ENCODE results near the gene C1QTNF12. TPM values are rescaled to one million over a fixed set of nuclear protein-coding genes. Genes with fewer than 3 reads are reported as not detected.

C1QTNF12 gene
- total RNA-seq, 2 experiments from 2014 or later = 3.4 to 4.8 TPM

DNA sequence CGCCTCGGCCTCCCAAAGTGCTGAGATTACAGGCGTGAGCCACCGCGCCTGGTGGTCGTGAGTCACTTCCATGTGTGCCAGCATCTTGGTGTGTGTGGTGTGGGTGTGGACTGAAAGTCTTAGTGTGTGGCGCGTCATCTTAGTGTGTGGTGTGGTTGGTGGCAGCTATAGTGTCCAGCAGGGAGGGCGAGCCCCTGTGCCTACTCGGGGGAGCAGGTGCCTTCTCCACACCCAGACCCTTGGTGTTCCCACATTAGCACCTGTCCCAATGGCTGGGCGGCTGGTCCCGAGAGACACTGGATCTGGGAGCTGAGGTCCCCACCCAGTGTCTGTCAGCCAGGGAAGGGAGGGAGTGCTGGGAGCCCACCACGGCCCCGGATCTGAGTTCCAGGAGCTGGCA is 36.5 kb upstream of the C1QTNF12 start:
- Mint-ChIP-seq H3K9me3 (no peaks in the 10 kb centered on the region), H3K4me1 (ENCODE audit: low read depth) (no peaks in the 10 kb centered on the region), H3K4me3 (no peak overlapping the region), H3K36me3 (ENCODE audit: low read depth) (no peaks in the 10 kb centered on the region), H3K27me3 (no peaks in the 10 kb centered on the region), H3K27ac (no peak overlapping the region)
- peaks cover 0 to 3% of the 10 kb centered on the region in 2 experiments for H3K9me3 ChIP-seq (ENCODE audit: control insufficient read depth in 1 of 2, insufficient read depth in 1 of 2, low read length in 2 of 2)
- H3K36me3 ChIP-seq (ENCODE audit: insufficient read depth, low read length) = no peaks in the 10 kb centered on the region
- H3K4me3 ChIP-seq (ENCODE audit: low read length) = no peak overlapping the region
- intact Hi-C loops (cut with DNase I, micrococcal nuclease) = no loop called here
- DNase-seq (peak in 1 of 14 experiments; percentile 36), ATAC-seq (ENCODE audit: poor library complexity) (no peak)
- TF ChIP-seq, protein P1, sequence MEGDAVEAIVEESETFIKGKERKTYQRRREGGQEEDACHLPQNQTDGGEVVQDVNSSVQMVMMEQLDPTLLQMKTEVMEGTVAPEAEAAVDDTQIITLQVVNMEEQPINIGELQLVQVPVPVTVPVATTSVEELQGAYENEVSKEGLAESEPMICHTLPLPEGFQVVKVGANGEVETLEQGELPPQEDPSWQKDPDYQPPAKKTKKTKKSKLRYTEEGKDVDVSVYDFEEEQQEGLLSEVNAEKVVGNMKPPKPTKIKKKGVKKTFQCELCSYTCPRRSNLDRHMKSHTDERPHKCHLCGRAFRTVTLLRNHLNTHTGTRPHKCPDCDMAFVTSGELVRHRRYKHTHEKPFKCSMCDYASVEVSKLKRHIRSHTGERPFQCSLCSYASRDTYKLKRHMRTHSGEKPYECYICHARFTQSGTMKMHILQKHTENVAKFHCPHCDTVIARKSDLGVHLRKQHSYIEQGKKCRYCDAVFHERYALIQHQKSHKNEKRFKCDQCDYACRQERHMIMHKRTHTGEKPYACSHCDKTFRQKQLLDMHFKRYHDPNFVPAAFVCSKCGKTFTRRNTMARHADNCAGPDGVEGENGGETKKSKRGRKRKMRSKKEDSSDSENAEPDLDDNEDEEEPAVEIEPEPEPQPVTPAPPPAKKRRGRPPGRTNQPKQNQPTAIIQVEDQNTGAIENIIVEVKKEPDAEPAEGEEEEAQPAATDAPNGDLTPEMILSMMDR (IDR thresholded peaks at IDR 0.05) = no peak
- CTCF ChIA-PET = no interaction called here
- no peaks in the 10 kb centered on the region for H3K4me1 ChIP-seq (ENCODE audit: insufficient read depth, low read length)
- no peak overlapping the region for H3K27ac ChIP-seq (ENCODE audit: low read depth in 1 of 2, low read length in 2 of 2)
- no peaks in the 10 kb centered on the region for H3K27me3 ChIP-seq (ENCODE audit: control insufficient read depth in 1 of 2, insufficient read depth in 2 of 2, low read length in 2 of 2)
- POLR2A ChIA-PET = no interaction called here

DNA sequence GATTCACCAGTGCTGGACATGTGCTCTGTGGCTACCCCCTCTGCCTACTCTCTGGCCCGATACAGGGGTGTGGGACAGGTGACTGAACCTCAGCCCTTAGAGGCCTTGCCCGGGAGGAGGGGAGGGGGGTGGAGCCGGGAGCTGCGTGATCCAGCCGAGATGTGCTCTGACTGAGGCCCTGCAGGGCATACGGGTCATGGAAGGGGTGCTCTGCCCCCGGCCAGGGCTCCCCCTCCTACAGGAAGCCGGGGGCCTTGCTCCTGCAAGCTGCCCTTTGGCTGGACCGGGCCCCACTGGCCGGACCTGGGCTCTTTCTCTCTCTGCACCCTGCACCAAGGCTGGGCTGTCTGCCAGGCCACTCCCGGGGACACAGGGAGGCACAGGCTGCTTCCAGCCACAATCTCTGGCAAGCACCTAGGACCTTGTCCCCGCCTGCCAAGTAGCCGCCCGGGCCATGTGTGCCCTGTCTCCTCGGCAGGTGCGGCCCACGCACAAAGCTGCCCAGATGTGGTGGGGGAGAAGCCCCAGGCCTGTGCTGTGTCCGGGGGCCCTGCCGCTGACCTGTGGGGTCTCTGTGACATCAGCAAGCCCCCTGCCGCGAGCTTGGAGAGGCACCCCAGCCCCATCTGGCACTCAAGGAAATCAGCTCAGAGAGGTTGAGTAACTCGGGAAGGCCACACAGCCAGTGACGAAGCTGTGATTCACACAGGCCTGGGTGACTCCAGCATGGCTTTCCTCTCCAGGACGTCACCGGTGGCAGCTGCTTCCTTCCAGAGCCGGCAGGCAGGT is 35.2 kb upstream of the C1QTNF12 start:
- Mint-ChIP-seq H3K36me3 (ENCODE audit: low read depth) (no peaks in the 10 kb centered on the region), H3K27ac (no peak overlapping the region), H3K27me3 (no peaks in the 10 kb centered on the region), H3K4me1 (ENCODE audit: low read depth) (no peaks in the 10 kb centered on the region), H3K4me3 (no peak overlapping the region), H3K9me3 (no peaks in the 10 kb centered on the region)
- ChIA-PET CTCF (no interaction called here), POLR2A (no interaction called here)
- no peak for ATAC-seq (ENCODE audit: poor library complexity)
- peaks cover 0 to 3% of the 10 kb centered on the region in 2 experiments for H3K9me3 ChIP-seq (ENCODE audit: control insufficient read depth in 1 of 2, insufficient read depth in 1 of 2, low read length in 2 of 2)
- H3K27me3 ChIP-seq (ENCODE audit: control insufficient read depth in 1 of 2, insufficient read depth in 2 of 2, low read length in 2 of 2) = no peaks in the 10 kb centered on the region
- no peaks in the 10 kb centered on the region for H3K36me3 ChIP-seq (ENCODE audit: insufficient read depth, low read length)
- DNase-seq = peak in 1 of 14 experiments; percentile 40
- intact Hi-C loops (cut with DNase I, micrococcal nuclease) = no loop called here
- no peaks in the 10 kb centered on the region for H3K4me1 ChIP-seq (ENCODE audit: insufficient read depth, low read length)
- TF ChIP-seq, protein P1 (IDR thresholded peaks at IDR 0.05) = no peak
- H3K27ac ChIP-seq (ENCODE audit: low read depth in 1 of 2, low read length in 2 of 2) = no peak overlapping the region
- no peak overlapping the region for H3K4me3 ChIP-seq (ENCODE audit: low read length)

DNA sequence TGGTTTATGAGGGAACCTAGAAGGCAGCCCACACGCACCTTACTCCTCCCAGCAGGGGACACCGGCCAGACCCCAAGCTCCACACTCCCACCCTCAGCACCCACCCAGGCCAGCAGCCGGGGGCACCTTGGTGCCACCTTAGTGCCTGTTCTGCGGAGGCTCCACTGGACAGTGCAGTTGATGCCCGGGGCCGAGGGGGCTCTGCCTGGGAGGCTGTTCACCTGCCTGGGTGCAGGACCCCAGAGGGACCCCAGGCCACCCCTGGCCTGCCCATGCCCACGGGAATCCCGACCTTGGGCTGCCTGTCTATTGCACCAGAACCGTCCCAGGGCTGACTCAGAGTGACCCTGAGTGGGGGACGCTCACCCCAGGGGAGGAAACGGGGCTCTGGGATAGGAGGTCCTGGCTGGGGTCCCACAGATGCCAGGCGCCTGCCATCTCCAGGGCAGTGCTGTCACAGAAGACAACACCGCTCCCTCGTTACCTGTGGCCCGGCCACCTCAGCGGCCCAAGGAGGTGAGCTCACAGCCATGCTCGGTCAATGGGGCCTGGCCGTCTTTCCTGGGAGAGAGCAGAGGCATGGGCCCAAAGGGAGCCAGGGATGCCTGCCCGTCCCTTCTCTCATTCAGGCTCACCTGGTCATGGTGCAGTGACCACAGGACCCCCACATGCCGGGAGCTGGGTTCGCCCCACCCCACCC is 34.4 kb upstream of the C1QTNF12 start:
- H3K36me3 Mint-ChIP-seq (ENCODE audit: low read depth) = no peaks in the 10 kb centered on the region
- intact Hi-C loops (cut with DNase I, micrococcal nuclease) = no loop called here
- ChIA-PET CTCF (no interaction called here), POLR2A (no interaction called here)
- TF ChIP-seq, protein P1 (IDR thresholded peaks at IDR 0.05) = no peak
- no peaks in the 10 kb centered on the region for H3K9me3 Mint-ChIP-seq
- H3K4me1 ChIP-seq (ENCODE audit: insufficient read depth, low read length) = no peaks in the 10 kb centered on the region
- no peaks in the 10 kb centered on the region for H3K36me3 ChIP-seq (ENCODE audit: insufficient read depth, low read length)
- no peak overlapping the region for H3K27ac ChIP-seq (ENCODE audit: low read depth in 1 of 2, low read length in 2 of 2)
- no peaks in the 10 kb centered on the region for H3K27me3 Mint-ChIP-seq
- no peak overlapping the region for H3K4me3 Mint-ChIP-seq
- H3K27me3 ChIP-seq (ENCODE audit: control insufficient read depth in 1 of 2, insufficient read depth in 2 of 2, low read length in 2 of 2) = no peaks in the 10 kb centered on the region
- H3K4me1 Mint-ChIP-seq (ENCODE audit: low read depth) = no peaks in the 10 kb centered on the region
- H3K9me3 ChIP-seq (ENCODE audit: control insufficient read depth in 1 of 2, insufficient read depth in 1 of 2, low read length in 2 of 2) = peaks cover 0 to 3% of the 10 kb centered on the region in 2 experiments
- ATAC-seq (ENCODE audit: poor library complexity) = no peak
- DNase-seq = no peak
- no peak overlapping the region for H3K4me3 ChIP-seq (ENCODE audit: low read length)
- H3K27ac Mint-ChIP-seq = no peak overlapping the region

All from CD4-positive, alpha-beta T cell (primary cell).